Left renal pelvis (tissue), 4 donors: Measurements from ENCODE around the gene TBC1D21. TPM values are rescaled to one million over a fixed set of nuclear protein-coding genes. Genes with fewer than 3 reads are reported as not detected.

Experiments used
- DNase-seq, 4 donors: peaks; one replicate each; pipeline ENCODE4 v3.0.0-alpha.2; 2013; ENCODE audit warnings: low read depth in 4 of 4, low spot score in 3 of 4
- polyA plus RNA-seq, 4 donors: library from polyadenylated mRNA; unstranded; fragments of 120-200 nt; gene quantifications; one replicate each; pipeline ENCODE4 v1.2.1, GENCODE V29; 2013; ENCODE audit not compliant: insufficient read length in 4 of 4

The TBC1D21 gene
- polyA plus RNA-seq, 4 donors = not detected

GRCh38 chr15:73886717-73887345 is 13.5 kb downstream of the TBC1D21 start:
- no peak for DNase-seq

GRCh38 chr15:73887481-73887880 is 14.1 kb downstream of the TBC1D21 start:
- DNase-seq = no peak

GRCh38 chr15:73888224-73889041 is 15.1 kb downstream of the TBC1D21 start:
- DNase-seq = no peak

- DNase-seq = no peak
Measured at GRCh38 chr15:73889053-73889761, 15.8 kb downstream of the TBC1D21 start.

- DNase-seq = no peak
Measured at GRCh38 chr15:73889762-73890124, 16.4 kb downstream of the TBC1D21 start.

GRCh38 chr15:73891328-73892315 is 18.3 kb downstream of the TBC1D21 start:
- no peak for DNase-seq

GRCh38 chr15:73892446-73893226 is 19.3 kb downstream of the TBC1D21 start:
- no peak for DNase-seq

- no peak for DNase-seq
Measured at GRCh38 chr15:73894133-73894814, 20.9 kb downstream of the TBC1D21 start.

GRCh38 chr15:73897441-73898261 is 24.3 kb downstream of the TBC1D21 start:
- DNase-seq = no peak

GRCh38 chr15:73899197-73900094 is 26.1 kb downstream of the TBC1D21 start:
- no peak for DNase-seq

GRCh38 chr15:73900095-73900712 is 26.8 kb downstream of the TBC1D21 start:
- no peak for DNase-seq

- DNase-seq = no peak
Measured at GRCh38 chr15:73901126-73901810, 27.9 kb downstream of the TBC1D21 start.

- DNase-seq = no peak
Measured at GRCh38 chr15:73902121-73903020, 29.0 kb downstream of the TBC1D21 start.

- DNase-seq = no peak
Measured at GRCh38 chr15:73904026-73904815, 30.9 kb downstream of the TBC1D21 start.
